Stimulated activated CD8-positive, alpha-beta memory T cell treated with anti-CD3 and anti-CD28 coated beads, Interleukin-7, amount 100 ng/mL, for 1 hour (primary cell): ENCODE measurements around the gene CXorf49.
"Not testable (repeated sequence)": the region's sequence is repeated elsewhere in the genome, so short reads cannot be mapped to it uniquely, and the experiment has no call there.

Source experiments
- DNase-seq, 2 donors: peaks; one replicate each; pipeline ENCODE4 v3.0.0-alpha.2; 2020; ENCODE audit warnings: low read depth in 2 of 2

Gene CXorf49

DNA sequence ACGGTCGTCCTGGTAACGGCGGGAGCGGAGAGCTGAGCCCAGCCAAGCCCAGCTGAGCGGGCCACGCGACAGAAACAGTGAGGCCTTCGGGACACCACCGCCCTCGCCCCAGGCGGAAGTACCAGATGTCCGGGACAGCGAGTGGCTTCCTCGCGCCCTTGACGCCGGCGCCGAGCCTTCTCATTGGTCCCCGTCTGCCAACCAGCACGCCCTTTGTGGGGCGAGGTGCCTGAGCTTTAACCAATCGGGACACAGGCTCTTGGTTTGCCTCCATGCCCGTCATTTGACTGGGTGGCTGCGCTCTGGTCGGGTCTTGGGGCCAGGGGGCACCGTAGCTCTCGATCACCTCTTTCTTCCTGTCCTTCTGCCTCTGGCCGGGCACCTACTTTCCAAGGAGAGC lies at the start of gene CXorf49:
Gene CXorf49 (minus strand): TSS at position 101 of the 400 bp plus-strand sequence. CDS start 134 bp downstream, outside the sequence.
- DNase-seq, result not testable (repeated sequence)

DNA sequence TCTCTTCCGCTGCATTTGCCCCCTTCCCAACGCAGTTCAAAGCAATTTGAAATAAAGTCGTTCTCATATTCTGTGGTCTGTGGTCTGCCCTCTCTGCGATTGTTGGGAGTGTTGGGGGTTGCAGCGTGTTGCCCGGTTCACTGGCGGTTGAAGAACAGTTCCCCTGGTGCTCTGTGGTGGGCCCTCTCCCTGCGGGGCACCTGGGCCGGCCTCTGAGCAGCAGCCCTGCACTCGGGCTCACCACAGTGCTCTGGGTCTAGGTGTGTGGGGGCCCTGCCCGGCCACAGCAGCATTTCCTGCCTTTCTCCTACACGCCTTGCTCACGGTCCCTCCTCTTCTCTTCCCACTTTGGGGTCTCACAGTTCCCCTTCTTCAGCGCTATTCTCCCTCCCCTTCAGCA lies 49.0 kb upstream of the CXorf49 start:
- not testable (repeated sequence) for DNase-seq

DNA sequence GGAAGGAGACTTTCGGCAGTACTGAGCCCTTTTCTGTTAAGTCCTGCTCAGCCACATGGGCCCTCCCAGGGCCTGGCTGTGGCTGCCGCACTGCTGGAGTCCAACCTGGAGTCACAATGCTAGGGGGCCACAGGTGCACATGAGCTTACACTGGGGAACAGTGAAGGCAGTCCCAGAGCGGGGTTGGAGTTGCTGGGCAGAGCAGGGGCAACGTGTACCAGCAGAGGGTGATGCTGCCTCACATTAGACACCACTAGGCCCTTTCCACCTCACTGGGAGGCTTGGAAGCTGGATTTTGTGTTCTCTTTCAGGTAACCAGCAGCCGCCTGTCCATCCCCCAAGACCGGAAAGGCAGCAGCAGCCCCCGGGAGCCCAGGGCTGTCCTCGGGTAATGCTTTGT lies 47.5 kb upstream of the CXorf49 start:
- DNase-seq, result not testable (repeated sequence)

DNA sequence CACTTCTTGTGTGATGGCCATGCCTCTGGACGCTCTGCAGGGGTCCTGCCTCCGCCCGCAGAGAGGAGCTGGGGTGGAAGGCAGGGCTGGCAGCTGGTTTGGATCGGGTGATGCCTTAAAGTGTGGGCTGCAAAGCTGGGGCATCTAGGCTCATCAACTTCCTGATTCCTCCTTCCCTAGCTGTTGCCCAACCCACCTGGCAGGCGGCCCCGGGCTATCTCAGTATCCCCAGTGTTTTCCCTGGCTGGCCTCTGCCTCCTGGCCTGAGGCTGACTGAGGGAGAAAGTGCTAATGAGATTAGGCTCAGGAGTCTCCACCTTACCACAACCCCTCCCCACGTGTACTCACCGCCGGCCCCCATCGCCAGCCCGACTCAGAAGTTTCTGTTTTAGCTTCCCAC lies 46.7 kb upstream of the CXorf49 start:
- not testable (repeated sequence) for DNase-seq

DNA sequence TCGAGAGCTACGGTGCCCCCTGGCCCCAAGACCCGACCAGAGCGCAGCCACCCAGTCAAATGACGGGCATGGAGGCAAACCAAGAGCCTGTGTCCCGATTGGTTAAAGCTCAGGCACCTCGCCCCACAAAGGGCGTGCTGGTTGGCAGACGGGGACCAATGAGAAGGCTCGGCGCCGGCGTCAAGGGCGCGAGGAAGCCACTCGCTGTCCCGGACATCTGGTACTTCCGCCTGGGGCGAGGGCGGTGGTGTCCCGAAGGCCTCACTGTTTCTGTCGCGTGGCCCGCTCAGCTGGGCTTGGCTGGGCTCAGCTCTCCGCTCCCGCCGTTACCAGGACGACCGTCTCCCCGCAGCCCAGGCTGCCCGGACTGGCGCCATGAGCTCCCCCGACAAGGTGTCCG lies 45.0 kb upstream of the CXorf49 start, which contains the start of gene CXorf49B:
Gene CXorf49B (plus strand): TSS at position 301 of the 400 bp plus-strand sequence. CDS start 75 bp downstream, at position 376.
- DNase-seq, result not testable (repeated sequence)

DNA sequence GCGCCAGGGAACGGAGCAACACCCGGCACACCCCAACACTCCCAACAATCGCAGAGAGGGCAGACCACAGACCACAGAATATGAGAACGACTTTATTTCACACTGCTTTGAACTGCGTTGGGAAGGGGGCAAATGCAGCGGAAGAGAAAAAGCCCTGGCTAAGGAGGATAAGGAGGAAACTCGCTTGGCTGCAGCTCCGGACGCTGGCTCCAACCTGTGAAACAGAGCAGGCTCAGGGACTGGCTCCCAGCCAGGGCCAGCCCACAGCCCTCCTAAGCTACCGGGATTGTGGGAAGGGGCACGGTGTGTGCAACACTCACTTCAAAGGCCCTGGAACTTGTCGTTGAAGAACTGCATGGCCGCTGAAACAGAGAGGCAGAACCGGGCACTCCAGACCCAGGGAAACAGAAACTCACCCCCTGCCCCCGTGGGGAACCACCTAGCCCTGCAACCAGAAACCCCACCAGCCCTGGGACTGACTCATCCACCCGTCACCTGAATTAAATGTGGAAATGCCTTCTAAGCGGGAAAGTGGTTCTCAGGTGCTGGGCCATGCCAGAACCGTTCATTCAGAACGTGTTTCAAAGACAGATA lies 42.7 kb upstream of the CXorf49 start:
- not testable (repeated sequence) for DNase-seq

DNA sequence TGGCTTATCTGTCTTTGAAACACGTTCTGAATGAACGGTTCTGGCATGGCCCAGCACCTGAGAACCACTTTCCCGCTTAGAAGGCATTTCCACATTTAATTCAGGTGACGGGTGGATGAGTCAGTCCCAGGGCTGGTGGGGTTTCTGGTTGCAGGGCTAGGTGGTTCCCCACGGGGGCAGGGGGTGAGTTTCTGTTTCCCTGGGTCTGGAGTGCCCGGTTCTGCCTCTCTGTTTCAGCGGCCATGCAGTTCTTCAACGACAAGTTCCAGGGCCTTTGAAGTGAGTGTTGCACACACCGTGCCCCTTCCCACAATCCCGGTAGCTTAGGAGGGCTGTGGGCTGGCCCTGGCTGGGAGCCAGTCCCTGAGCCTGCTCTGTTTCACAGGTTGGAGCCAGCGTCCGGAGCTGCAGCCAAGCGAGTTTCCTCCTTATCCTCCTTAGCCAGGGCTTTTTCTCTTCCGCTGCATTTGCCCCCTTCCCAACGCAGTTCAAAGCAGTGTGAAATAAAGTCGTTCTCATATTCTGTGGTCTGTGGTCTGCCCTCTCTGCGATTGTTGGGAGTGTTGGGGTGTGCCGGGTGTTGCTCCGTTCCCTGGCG lies 2.3 kb upstream of the CXorf49 start:
- not testable (repeated sequence) for DNase-seq

DNA sequence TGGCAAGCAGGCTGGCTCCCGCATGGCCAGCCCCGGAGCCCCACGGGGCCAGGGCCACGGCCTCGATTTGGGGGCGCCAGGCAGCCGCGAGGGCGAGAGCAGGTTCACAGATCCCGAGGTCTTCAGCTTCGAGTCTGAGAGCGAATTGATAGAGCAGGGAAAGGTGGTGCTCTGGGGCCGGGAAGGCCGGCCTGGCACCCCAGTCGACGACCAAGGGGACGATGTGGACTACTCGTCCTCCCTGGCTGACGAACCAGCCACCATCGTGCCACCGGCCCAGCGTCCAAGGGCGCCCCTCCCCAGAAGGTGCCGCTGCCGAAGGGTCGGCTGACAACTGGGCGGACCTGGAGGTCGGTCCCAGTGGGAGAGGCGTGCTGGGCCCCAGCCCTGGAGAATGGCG lies 1.1 kb upstream of the CXorf49 start:
- not testable (repeated sequence) for DNase-seq

DNA sequence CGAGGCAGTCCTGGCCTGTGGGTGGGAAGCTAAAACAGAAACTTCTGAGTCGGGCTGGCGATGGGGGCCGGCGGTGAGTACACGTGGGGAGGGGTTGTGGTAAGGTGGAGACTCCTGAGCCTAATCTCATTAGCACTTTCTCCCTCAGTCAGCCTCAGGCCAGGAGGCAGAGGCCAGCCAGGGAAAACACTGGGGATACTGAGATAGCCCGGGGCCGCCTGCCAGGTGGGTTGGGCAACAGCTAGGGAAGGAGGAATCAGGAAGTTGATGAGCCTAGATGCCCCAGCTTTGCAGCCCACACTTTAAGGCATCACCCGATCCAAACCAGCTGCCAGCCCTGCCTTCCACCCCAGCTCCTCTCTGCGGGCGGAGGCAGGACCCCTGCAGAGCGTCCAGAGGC lies 1.8 kb downstream of the CXorf49 start:
- not testable (repeated sequence) for DNase-seq

DNA sequence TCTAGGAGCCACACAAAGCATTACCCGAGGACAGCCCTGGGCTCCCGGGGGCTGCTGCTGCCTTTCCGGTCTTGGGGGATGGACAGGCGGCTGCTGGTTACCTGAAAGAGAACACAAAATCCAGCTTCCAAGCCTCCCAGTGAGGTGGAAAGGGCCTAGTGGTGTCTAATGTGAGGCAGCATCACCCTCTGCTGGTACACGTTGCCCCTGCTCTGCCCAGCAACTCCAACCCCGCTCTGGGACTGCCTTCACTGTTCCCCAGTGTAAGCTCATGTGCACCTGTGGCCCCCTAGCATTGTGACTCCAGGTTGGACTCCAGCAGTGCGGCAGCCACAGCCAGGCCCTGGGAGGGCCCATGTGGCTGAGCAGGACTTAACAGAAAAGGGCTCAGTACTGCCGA lies 2.5 kb downstream of the CXorf49 start:
- not testable (repeated sequence) for DNase-seq

DNA sequence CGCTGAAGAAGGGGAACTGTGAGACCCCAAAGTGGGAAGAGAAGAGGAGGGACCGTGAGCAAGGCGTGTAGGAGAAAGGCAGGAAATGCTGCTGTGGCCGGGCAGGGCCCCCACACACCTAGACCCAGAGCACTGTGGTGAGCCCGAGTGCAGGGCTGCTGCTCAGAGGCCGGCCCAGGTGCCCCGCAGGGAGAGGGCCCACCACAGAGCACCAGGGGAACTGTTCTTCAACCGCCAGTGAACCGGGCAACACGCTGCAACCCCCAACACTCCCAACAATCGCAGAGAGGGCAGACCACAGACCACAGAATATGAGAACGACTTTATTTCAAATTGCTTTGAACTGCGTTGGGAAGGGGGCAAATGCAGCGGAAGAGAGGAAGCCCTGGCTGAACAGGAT lies 4.0 kb downstream of the CXorf49 start:
- not testable (repeated sequence) for DNase-seq

DNA sequence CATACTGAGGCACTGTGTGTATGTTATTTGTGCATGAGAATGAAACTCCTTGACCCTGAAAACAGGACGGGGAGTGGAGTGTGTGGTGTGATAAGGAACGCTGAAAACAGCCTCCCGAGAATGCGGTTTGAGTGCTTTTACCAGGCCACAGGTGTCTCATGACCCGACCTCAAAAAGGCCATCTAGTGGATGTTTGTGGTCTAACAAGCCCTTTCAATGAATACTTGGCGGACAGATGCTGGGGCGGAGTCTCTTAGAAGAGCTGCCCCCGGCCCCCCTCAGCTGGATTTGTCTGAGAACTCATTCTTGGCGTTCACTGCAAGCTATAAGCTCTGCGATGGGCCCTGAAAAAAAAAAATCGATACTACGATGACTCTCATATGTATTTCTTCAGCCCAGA lies 15.2 kb downstream of the CXorf49 start:
- not testable (repeated sequence) for DNase-seq

DNA sequence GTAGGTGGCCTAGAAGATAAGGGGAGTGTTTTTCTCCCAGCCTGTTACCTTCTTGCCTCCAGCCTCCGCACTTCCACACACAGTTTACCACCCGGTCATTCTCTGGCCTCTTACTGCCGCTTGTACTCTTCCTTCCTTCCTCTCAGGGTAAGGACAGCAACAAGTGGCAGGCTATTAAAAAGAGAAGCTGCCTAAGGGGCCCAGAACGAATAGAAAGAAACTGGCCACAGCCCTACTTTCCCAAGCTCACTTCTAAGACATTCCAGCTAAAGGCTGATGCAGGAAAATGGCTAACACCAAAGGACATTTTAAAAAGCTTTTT lies 19.1 kb downstream of the CXorf49 start:
- not testable (repeated sequence) for DNase-seq

DNA sequence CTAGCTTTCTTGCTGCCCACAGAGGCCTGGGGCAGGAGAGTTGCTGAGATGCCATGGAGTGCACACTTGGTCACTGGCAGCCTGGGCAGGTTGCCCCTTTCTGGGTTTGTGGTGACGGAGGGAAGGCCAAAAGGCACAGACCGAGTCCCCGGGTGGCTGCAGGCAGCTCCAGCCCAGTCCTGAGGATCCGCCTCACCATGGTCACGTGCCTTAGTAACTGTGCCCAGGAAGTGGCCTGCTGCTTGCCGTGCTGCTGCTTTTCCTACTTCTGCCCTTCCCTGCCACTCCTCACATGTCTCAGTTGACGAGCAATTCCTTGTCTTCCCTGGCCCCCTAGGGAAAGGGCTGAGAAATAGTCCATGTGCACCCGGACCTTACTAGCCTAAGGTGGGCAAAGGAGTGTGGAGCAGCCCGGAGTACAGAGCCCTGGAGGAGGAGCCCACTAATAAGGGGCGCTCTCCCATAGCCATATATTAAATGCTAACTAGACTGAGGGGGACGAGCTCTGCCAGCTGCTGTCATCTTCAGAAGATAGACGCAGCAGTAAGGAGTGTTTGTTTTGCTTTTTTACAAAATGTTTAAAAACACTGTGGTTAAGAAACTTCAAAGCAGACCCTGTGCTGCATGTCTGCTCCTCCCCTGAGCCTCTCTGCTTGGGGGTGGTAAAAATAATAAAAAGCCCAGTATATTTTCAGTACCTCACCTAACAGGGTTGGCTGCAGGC lies 19.6 kb downstream of the CXorf49 start:
- DNase-seq, result not testable (repeated sequence)

DNA sequence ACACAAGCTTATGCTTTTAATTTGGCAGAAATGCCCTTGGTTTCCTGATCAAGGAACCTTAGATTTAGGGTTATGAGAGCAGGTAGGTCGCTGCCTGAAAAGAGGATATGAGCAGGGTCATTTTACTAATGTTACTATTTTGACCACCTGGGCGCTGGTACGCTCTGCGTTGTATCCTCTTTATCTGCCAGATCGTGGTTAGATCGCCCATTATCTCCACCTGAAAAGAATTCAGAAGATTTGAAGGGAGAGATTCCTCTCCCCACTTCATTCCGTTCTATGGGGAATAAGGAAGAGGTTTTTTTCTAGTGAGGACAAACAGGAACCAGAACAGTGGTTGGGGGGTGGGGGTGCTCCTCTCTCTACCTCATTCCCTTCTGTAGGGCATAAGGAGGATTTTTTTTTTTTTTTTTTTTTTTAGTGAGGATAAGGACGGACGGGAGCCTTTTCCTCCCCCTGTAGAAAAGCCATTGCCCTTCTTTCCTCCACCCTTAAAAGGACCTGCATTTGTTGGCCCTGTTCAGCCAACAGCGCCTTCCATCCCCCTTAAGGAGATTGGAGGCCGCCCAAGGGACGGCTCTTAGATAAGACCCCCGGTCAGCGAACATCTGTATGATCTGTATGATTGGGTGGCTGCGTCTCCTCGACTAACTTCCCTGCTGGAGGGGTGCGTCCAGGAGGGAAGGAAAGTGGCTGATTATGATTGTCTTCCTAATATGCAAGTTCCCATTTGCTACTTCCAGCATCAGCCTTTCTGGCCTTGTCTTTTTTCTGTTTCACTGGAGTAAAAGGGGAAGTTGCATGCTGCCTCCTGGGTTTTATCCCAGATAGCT lies 20.4 kb downstream of the CXorf49 start:
- DNase-seq, result not testable (repeated sequence)

DNA sequence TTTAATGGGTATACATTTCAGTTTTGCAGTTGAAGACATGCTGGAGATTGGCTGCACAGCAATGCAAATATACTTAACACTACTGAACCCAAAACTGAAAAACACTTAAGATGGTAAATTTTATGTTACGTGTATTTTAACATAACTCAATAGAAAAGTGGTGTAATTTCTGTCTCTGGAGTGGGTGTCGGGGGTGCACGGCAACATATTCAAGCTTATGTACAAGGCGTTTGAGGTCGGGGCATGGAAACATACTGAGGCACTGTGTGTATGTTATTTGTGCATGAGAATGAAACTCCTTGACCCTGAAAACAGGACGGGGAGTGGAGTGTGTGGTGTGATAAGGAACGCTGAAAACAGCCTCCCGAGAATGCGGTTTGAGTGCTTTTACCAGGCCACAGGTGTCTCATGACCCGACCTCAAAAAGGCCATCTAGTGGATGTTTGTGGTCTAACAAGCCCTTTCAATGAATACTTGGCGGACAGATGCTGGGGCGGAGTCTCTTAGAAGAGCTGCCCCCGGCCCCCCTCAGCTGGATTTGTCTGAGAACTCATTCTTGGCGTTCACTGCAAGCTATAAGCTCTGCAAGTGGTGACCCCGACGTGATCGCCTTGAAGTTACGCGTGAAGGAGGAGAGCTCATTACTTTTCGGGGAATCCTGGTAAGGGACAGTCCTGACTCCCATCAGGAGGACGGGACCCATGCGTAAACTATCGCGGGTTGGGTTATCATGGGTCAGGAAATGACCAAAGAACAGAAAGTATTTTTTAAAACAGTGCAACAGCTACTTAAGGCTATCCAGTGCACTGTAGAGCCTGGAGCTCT lies 21.2 kb downstream of the CXorf49 start:
- not testable (repeated sequence) for DNase-seq

DNA sequence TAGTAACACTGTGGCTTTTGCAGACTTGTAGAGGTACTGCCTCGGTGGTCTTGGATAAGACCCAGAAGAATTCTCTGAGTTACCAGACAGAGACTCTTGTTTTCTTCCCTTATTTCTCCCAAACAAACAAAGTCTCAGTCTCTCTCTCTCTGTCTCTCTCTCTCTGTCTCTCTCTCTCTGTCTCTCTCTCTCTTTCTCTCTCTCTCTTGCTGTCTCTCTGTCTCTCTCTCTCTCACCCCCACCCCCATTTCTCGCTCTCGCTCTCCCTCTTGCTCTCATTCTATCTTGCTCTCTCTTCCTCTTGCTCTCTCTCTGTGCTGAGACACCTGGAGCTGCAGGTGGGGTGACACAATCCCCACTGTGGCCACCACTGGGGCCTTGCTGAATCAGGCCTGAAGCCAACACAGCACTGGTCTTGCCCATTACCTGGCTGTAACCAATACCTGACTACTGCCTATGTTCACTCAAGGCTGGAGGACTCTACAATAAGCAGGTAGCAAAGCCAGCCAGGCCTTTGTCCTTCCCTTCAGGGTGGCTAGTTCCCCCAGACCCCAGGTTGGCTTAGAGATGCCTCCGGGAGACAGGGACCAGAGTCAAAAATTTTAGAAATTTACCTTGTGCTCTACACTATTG lies 38.4 kb downstream of the CXorf49 start:
- no peak for DNase-seq

DNA sequence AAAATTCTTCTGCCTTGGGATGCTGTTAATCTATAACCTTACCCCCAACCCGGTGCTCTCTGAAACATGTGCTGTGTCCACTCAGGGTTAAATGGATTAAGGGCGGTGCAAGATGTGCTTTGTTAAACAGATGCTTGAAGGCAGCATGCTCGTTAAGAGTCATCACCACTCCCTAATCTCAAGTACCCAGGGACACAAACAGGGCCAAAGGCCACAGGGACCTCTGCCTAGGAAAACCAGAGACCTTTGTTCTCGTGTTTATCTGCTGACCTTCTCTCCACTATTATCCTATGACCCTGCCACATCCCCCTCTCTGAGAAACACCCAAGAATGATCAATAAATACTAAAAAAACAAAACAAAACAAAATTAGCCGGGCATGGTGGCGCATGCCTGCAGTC lies 40.9 kb downstream of the CXorf49 start:
- not testable (repeated sequence) for DNase-seq

DNA sequence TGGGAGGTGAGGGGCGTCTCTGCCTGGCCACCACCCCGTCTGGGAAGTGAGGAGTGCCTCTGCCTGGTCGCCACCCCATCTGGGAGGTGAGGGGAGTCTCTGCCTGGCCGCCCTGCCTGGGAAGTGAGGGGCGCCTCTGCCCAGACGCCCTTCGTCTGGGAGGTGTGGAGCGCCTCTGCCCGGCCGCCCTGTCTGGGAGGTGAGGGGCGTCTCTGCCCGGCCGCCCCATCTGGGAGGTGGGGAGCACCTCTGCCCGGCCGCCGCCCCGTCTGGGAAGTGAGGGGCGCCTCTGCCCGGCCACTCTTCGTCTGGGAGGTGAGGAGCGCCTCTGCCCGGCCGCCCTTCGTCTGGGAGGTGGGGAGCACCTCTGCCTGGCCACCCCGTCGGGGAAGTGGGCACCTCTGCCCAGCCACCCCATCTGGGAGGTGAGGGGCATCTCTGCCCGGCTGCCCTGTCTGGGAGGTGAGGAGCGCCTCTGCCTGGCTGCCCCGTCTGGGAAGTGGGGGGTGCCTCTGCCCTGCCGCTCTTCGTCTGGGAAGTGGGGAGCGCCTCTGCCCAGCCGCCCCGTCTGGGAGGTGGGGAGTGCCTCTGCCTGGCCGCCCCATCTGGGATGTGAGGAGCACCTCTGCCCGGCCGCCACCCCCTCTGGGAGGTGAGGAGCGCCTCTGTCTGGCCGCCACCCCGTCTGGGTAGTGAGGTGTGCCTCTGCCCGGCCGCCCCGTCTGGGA lies 41.9 kb downstream of the CXorf49 start:
- not testable (repeated sequence) for DNase-seq

DNA sequence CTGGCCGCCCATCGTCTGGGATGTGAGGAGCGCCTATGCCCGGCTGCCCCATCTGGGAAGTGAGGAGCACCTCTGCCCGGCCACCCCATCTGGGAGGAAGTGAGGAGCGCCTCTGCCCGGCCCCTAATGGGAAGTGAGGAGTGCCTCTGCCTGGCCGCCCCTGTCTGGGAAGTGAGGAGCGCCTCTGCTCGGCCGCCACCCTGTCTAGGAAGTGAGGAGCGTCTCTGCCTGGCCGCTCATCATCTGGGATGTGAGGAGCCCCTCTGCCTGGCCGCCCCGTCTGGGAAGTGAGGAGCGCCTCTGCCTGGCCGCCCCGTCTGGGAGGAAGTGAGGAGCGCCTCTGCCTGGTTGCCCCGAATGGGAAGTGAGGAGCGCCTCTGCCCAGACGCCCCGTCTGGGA lies 42.4 kb downstream of the CXorf49 start:
- not testable (repeated sequence) for DNase-seq
